GM12892 (cell line): ENCODE results near the gene ABCD2.

ENCODE experiments used
- DNase-seq: peaks from one replicate; pipeline ENCODE4 v3.0.0; 2011; ENCODE audit not compliant: insufficient read length
- FAIRE-seq: peaks from 2 replicates; lab custom pipeline; 2011; peaks lifted over from hg19 to GRCh38; lab: Jason Lieb, UNC
- POLR2A ChIP-seq: IDR thresholded peaks from 2 replicates; pipeline ENCODE4 v1.6.1; 2011; ENCODE audit warnings: low read depth, low read length, control low read depth
- POLR2AphosphoS5 ChIP-seq: IDR thresholded peaks from 2 replicates; pipeline ENCODE4 v1.6.1; 2011; ENCODE audit warnings: low read depth, low read length, control low read depth
- TAF1 ChIP-seq: IDR thresholded peaks from 2 replicates; pipeline ENCODE4 v1.6.1; 2011; ENCODE audit warnings: low read depth, mild to moderate bottlenecking, control low read depth, low read length, borderline replicate concordance

Gene ABCD2

GRCh38 chr12:39510001-39510400, 109.6 kb downstream of the ABCD2 start:
- DNase-seq (no peak), FAIRE-seq (no peak)
- TF ChIP-seq TAF1, result no peak
- no peak for TF ChIP-seq POLR2AphosphoS5
- TF ChIP-seq POLR2A, result no peak

- DNase-seq (no peak), FAIRE-seq (no peak)
- TF ChIP-seq POLR2AphosphoS5, result no peak
- no peak for TF ChIP-seq TAF1
- no peak for TF ChIP-seq POLR2A
Measured at GRCh38 chr12:39505554-39505953, 114.0 kb downstream of the ABCD2 start.

DNA sequence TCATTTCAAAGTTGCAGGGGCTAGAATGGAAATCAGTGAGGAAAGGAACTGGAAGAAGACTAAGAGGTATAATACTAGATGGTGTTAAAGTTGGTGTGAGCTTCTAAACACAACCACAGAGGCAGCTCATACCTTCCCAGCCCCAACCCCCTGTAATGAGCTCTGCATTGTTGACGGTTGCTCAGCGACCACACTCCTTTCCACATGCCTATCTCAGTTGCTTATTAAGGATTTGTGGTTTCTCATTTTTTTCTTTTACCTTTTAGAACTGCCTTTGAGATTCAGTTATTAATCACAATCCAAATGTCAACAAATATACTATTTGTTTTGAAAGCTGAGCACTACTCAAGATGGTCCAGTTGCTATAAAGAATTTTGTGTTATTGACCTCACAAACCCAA, 114.6 kb downstream of the ABCD2 start:
- no peak for DNase-seq
- TF ChIP-seq TAF1 (no peak), POLR2AphosphoS5 (no peak), POLR2A (no peak)
- FAIRE-seq, result no peak

- TF ChIP-seq POLR2A (no peak), POLR2AphosphoS5 (no peak), TAF1 (no peak)
- no peak for DNase-seq
- FAIRE-seq, result no peak
Measured at GRCh38 chr12:39503439-39503838, 116.2 kb downstream of the ABCD2 start.

DNA sequence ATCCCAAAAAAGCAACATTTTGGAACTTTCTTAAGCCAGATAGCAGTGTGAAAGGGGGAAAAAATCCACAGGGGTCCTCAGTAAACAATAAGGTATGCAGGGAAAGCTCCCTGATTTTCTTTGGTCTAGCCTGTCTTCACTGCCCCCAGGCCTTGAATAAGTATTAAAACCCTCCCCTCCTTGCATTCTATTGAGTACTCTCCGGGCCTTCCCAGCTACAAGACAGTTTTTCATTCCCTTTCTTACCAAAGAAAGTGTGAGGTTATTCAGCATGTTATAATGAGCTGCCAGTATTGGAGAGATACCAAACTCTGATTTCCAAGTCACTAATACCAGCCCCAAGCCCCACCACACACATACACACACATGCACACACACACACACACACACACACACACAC, 116.9 kb downstream of the ABCD2 start:
- no peak for DNase-seq
- no peak for FAIRE-seq
- TF ChIP-seq POLR2AphosphoS5 (no peak), TAF1 (no peak), POLR2A (no peak)
